ENCODE results near the gene TTLL10. TPM values are rescaled to one million over a fixed set of nuclear protein-coding genes. Genes with fewer than 3 reads are reported as not detected.

Gene TTLL10
- total and polyA plus RNA-seq, 2 of the 4 experiments (the other 2 are of a cell fraction): not detected

GRCh38 chr1:1212780-1213344, 39.2 kb downstream of the TTLL10 start:
- H2AK5ac ChIP-seq (ENCODE audit: low read depth, low read length): no peak overlapping the region
- dilution Hi-C loops (cut with HindIII; ENCODE audit: low sequenced_read_pairs, unreplicated experiment): no loop called here
- H3K56ac ChIP-seq (ENCODE audit: extremely low read depth, insufficient read depth, low read length): no peak overlapping the region
- H3K27me3 ChIP-seq (ENCODE audit: control insufficient read depth, insufficient read depth, low read length): no peaks in the 10 kb centered on the region
- CTCF ChIA-PET: no interaction called here
- no peak overlapping the region for H2BK20ac ChIP-seq (ENCODE audit: low read depth, low read length)
- POLR2A ChIA-PET (ENCODE audit: unreplicated experiment): no interaction called here
- H3K4me1 ChIP-seq (ENCODE audit: control insufficient read depth, insufficient read depth, low read length): peaks cover 9% of the 10 kb centered on the region
- H3K9me1 ChIP-seq (ENCODE audit: insufficient read depth, low read length): no peaks in the 10 kb centered on the region
- H3K14ac ChIP-seq (replicated peaks; ENCODE audit: low read depth, low read length): no peak overlapping the region
- H3K79me1 ChIP-seq (ENCODE audit: low read depth in 1 of 2, low read length in 2 of 2): 0 out of 4 replicates have a peak, but pooled peaks cover 0 to 6% of the 10 kb centered on the region in 2 experiments
- no peak overlapping the region for H3K23ac ChIP-seq (ENCODE audit: low read depth, low read length)
- ATAC-seq (ENCODE audit: low read depth) (no peak), DNase-seq (peak; percentile 11)
- H2AFZ ChIP-seq (replicated peaks; ENCODE audit: low read length, poor library complexity): no peak overlapping the region
- H3K4me2 ChIP-seq (ENCODE audit: low read depth, low read length): no peak overlapping the region
- no peak overlapping the region for H2AK9ac ChIP-seq (replicated peaks; ENCODE audit: low read depth, low read length, poor library complexity)
- no peak overlapping the region for H2BK15ac ChIP-seq (ENCODE audit: low read depth, low read length)
- BruUV-seq (replicated peaks): no TSS peak
- H3K9ac ChIP-seq (ENCODE audit: low read depth, low read length): no peak overlapping the region
- no peak overlapping the region for H2BK120ac ChIP-seq (ENCODE audit: low read depth, low read length)
- no peak overlapping the region for H3K27ac ChIP-seq (ENCODE audit: insufficient read depth, low read length)
- intact Hi-C loops (cut with micrococcal nuclease): no loop called here
- no peak overlapping the region for H3K4me3 ChIP-seq (ENCODE audit: insufficient read depth, low read depth, low read length)
- no peak overlapping the region for H2BK5ac ChIP-seq (ENCODE audit: low read depth, low read length, poor library complexity, severe bottlenecking)
- in situ Hi-C loops (cut with MboI; ENCODE audit: low sequenced_read_pairs): no loop called here
- H4K20me1 ChIP-seq (ENCODE audit: insufficient read depth, low read length): peaks cover 8% of the 10 kb centered on the region
- no peak for TF ChIP-seq MAFK (IDR thresholded peaks at IDR 0.05; ENCODE audit: low read depth, low read length)
- no peaks in the 10 kb centered on the region for H3K9me3 ChIP-seq (ENCODE audit: control insufficient read depth, insufficient read depth, low read length)
- no peak overlapping the region for H4K91ac ChIP-seq (ENCODE audit: insufficient read depth, low read depth, low read length)
- H3K36me3 ChIP-seq (ENCODE audit: control insufficient read depth, insufficient read depth, low read length): peaks cover 18% of the 10 kb centered on the region
- no peak overlapping the region for H4K8ac ChIP-seq (ENCODE audit: low read depth in 2 of 2, low read length in 2 of 2)
- H3K18ac ChIP-seq (ENCODE audit: low read depth, low read length): no peak overlapping the region
- H3K4ac ChIP-seq (ENCODE audit: low read depth, low read length): no peak overlapping the region
- no peak overlapping the region for H4K5ac ChIP-seq (ENCODE audit: low read depth, low read length)
- 66% methylated on average over 10 of the region's 24 CpGs; no CpG with 5 or more reads in 1 of the 2 experiments for WGBS, 2 experiments (ENCODE audit: extremely low coverage in 2 of 2, insufficient read length in 1 of 2)
